Activated naive CD4-positive, alpha-beta T cell treated with anti-CD3 and anti-CD28 coated beads, Interleukin-2, amount 50 U/mL, for 16 hours (primary cell): ENCODE measurements around the gene KLHDC3.
"Not testable (repeated sequence)": the region's sequence is repeated elsewhere in the genome, so short reads cannot be mapped to it uniquely, and the experiment has no call there.

ENCODE experiments used
- DNase-seq: peaks from one replicate; pipeline ENCODE4 v3.0.0-alpha.2; 2020

The KLHDC3 gene

DNA sequence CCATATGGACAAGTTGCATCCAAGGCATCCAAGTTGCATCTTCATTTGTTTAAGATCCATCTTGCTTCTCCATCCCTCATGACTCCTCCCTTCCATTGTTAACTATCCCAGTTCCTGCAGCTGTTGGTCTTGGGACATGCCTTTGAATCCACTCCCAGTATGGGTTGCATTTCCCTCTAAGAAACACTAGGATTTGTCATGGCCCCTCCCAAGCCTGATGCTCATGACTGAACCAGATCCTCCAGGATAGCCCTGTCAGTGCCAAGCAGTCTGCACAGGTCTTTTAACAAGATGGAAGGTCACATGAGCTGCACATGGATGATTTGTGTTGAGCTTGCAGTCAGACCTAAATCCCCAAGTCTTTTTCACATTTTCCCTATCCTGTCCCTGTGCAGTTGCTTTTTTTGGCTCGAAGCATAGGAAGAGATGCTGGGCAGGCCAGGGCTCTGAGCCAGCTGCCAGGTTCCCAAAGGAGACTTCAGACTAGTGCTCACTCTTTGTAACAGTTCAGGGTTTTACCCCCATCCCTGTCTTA, 25.5 kb upstream of the KLHDC3 start:
- DNase-seq = no peak

- DNase-seq = no peak
Observed at GRCh38 chr6:42989923-42990322, 24.1 kb upstream of the KLHDC3 start.

- DNase-seq = no peak
Observed at GRCh38 chr6:42993445-42993844, 20.6 kb upstream of the KLHDC3 start.

DNA sequence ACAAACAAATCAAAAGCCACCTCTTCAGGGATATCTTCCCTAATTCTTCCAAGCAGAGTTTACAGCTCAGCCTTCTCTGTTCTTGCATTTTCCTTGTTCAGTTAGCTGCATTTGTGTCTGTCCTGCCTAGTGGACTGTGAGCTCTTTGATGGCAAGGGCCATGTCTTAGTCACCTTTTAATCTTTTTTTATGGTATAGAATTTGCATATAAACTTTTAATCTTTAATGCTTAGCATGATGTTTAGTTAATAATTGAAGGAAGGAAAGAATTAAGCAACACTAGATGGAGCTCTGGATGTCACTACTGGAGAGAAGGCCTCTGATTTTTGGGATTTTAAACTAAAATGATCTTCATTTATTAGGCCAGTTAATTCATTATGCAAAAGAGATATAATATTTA, 17.5 kb upstream of the KLHDC3 start:
- no peak for DNase-seq

DNA sequence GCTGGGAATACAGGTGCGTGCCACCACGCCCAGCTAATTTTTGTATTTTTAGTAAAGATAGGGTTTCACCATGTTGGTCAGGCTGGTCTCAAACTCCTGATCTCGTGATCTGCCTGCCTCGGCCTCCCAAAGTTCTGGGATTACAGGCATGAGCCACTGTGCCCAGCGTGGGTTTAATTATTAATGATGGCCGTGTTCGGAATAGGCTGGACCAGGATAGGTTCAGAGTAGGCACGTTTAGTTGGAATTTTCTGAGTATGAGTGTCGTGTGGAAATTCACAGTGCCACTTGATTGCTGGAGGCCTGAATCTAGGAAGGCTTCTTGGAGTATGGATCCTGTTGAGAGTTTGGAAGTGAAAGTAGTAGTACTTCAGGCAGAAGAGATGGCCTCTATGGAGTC, 15.8 kb upstream of the KLHDC3 start:
- not testable (repeated sequence) for DNase-seq

- DNase-seq = no peak
Observed at GRCh38 chr6:43001843-43002242, 12.2 kb upstream of the KLHDC3 start.

DNA sequence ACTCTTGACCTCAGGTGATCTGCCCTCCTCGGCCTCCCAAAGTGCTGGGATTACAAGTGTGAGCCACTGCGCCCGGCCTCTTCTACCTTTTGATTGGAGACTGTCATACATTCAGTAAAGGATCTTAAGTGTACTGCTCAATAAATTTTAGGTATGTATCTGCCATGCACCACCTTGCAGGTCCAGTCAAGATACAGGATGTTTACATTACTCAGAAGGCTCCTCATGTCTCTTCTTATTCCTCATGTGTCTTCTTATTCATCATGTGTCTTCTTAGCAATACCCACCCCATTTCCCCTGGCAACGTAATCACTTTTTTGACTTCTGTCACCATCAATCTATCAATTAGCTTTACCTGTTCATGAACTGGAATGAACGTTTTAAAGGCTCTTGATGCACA, 8.2 kb upstream of the KLHDC3 start:
- no peak for DNase-seq

- DNase-seq = no peak
Observed at GRCh38 chr6:43006251-43006650, 7.8 kb upstream of the KLHDC3 start.

- DNase-seq = no peak
Observed at GRCh38 chr6:43007126-43007525, 6.9 kb upstream of the KLHDC3 start.

- peak; percentile 49 for DNase-seq
Observed at GRCh38 chr6:43009124-43009523, 4.9 kb upstream of the KLHDC3 start.

DNA sequence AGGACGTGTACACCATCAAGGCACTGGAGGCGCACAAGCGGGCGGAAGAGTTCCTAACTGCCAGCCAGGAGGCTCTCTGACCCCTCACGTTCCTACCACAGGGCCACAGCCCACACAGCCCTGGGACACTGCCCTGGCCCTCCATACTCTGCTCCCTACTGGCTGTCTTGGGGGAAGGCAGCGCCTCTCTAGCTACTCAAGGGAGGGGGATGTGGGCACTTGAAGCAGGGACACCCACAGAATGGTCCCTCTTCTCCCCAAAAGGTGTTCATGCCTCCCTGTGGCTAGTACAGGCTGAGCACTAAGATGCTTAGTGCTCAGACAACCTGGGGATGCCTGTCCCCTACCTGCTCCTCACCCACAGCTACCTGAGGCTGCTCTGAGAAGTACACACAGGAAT, 2.8 kb upstream of the KLHDC3 start:
- no peak for DNase-seq

- no peak for DNase-seq
Observed at GRCh38 chr6:43012364-43012763, 1.7 kb upstream of the KLHDC3 start.

- DNase-seq = no peak
Observed at GRCh38 chr6:43013097-43013842, 779 bp upstream of the KLHDC3 start.

DNA sequence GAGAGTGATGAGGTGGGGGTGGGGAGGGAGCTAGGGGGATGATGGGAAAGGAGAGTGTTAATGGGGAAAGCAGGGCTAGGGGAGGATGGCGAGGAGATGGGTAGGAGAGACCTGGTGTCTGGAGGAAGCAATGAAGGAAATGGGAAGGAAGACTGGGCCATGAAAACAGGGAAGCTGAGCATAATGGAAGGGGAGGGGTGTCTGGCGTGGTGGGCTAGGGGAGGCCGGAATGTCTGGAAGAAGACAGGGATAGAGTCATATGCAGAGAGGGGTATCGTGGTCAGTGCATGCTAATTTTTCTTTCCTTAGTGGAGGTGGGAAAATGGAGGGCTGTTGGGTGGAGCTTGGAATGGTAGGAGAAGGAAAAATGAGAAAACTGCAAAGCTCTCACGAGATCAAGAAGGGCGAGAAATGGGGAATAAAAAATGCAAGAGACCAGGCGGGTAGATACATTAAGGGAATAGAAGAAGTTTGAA, 423 bp downstream of the KLHDC3 start:
- DNase-seq = no peak

DNA sequence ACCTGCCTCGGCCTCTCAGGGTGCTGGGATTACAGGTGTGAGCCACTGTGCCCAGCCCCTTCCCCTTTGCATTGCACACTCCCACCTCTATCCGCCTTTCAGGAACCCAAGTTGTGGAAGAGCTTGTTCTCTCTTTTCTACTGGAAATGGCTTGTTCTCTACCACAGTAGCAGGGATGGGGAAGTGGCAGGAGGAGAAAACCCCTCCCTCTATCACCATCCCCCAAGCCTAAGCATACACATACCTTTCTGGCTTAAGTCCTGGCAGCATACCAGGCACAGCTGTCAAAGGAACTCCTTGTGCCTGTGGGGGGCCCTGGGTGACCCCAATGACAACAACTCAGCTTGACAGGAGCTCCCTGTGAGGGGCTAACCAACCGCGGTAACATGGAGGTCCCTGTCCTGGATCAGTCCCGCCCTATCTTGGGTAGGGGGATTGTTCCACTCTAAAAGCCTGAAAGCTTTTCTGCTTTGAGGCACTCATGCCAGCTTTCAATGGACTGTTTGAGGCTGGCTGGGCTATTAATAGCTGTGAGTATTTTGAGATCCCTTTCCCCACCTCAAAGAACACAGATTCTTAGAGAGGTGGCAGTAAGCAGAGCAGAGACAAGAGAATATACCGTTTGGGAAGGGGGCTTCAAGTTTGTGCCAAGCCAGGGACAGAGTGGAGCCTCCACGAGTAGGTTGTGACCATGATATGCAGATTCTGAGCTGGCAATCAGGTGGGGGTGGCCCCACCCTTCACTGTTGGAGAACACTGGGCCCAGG, 2.3 kb downstream of the KLHDC3 start:
- no peak for DNase-seq

DNA sequence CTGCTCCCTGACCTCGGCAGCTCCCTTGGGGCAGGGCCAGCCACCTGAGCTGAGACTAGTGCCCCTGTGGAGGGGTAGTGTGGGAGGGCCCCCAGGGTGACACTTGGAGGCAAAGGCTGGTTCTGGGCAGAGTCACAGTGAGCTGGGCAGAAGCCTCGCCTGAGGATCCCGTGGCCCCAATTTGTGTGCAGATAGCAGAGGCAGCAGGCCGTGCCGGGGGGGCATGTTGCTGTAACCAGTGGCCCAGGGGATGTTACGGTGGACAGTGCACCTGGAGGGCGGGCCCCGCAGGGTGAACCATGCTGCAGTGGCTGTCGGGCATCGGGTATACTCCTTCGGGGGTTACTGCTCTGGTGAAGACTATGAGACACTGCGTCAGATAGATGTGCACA, 2.9 kb downstream of the KLHDC3 start:
- DNase-seq = no peak

- no peak for DNase-seq
Observed at GRCh38 chr6:43019152-43019551, 5.1 kb downstream of the KLHDC3 start.

GRCh38 chr6:43020052-43020705, 6.1 kb downstream of the KLHDC3 start:
- no peak for DNase-seq

- DNase-seq = no peak
Observed at GRCh38 chr6:43020847-43021246, 6.8 kb downstream of the KLHDC3 start.

- peak; percentile 80 for DNase-seq
Observed at GRCh38 chr6:43021270-43022047, 7.4 kb downstream of the KLHDC3 start, which contains the start of gene RRP36. Gene RRP36 (plus strand): TSS chr6:43021623. CDS start chr6:43021655, 32 bp downstream.

DNA sequence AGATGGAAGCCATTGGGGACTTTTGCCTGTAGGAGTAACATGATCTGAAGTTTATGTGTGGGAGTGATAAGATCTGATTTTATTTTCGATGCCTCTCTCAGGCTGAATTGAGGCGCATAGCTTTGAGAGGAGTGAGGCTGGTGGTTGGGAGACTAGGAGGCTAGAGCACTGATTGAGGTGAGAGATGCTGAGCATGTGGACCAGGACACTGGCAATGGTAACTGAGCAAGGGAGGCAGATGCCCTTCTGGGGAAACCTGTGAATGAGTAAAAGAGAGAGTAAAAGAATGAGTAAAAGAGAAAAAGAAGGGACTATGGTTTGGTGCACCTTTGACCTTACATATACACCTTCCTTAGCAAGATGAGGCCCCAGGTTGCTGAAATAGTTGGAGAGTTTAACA, 10.4 kb downstream of the KLHDC3 start:
- no peak for DNase-seq

GRCh38 chr6:43026365-43026764, 12.3 kb downstream of the KLHDC3 start:
- no peak for DNase-seq

GRCh38 chr6:43029120-43029519, 15.1 kb downstream of the KLHDC3 start:
- no peak for DNase-seq
